ENCODE measurements around the gene CROCC2.

The CROCC2 gene

DNA sequence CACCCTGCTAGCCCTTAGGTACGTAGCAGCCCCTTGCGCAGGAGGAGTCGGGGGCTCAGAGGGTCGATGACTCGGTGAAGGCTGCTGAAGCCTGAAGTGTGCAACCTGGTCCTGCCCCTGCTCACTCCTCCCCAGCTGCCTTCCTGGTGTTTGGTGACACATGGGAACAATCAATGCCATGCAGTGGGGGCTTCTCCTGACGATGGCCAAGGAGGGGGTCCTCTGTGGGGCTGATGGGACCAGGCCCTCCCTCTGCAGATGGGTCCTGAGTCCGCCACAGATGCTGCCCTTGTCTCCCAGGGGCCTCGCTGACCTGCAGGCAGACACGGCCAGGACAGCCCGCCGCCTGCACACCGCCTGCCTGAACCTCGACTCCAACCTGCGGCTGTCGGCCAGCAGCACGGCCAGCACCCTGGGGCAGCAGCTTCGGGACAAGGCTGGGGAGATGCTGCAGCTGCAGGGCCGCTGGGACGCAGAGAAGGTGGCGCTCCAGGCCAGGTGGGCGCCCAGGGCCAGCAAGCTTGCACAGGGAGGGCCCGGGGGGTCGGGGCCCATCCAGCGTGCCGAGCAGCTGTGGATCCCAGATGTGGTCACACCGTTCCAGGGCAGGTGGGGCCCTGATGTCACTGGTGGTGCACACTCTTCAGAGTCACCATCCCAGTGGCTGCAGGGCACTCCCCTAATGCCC, 24.6 kb downstream of the CROCC2 start:
- Histone ChIP-seq H3K36me3 (ENCODE audit: control insufficient read depth in 4 of 4, insufficient read depth in 4 of 4, low read length in 3 of 4) (no peaks in the 10 kb centered on the region), H3K4me1 (ENCODE audit: control extremely low read depth in 1 of 4, control insufficient read depth in 4 of 4, insufficient read depth in 4 of 4, low read length in 3 of 4) (no peaks in the 10 kb centered on the region), H3K27ac (ENCODE audit: insufficient read depth in 1 of 2, low read depth in 1 of 2, low read length in 2 of 2, poor library complexity in 1 of 2, severe bottlenecking in 2 of 2) (no peak overlapping the region), H3K27me3 (replicated peaks in 2 of 5; ENCODE audit: control insufficient read depth in 4 of 5, insufficient read depth in 5 of 5, low read length in 4 of 5) (peaks cover 0 to 8% (median 0%) of the 10 kb centered on the region in 5 experiments), H3K9me3 (ENCODE audit: control extremely low read depth in 1 of 5, control insufficient read depth in 4 of 5, insufficient read depth in 2 of 5, low read depth in 1 of 5, low read length in 4 of 5) (no peaks in the 10 kb centered on the region), H3K4me3 (ENCODE audit: control insufficient read depth in 1 of 7, extremely low read depth in 1 of 7, insufficient read depth in 4 of 7, low read depth in 2 of 7, low read length in 6 of 7) (no peak overlapping the region)
- ChIA-PET POLR2A (interaction anchor here (1.0 kb wide), 1 partner anchor 25 kb away, joined by 3 read pairs; no protein-coding TSS in a partner anchor), CTCF (no interaction called here)
- 97% methylated on average over 25 of the region's 26 CpGs for WGBS (ENCODE audit: insufficient coverage)
- no peak for DNase-seq

DNA sequence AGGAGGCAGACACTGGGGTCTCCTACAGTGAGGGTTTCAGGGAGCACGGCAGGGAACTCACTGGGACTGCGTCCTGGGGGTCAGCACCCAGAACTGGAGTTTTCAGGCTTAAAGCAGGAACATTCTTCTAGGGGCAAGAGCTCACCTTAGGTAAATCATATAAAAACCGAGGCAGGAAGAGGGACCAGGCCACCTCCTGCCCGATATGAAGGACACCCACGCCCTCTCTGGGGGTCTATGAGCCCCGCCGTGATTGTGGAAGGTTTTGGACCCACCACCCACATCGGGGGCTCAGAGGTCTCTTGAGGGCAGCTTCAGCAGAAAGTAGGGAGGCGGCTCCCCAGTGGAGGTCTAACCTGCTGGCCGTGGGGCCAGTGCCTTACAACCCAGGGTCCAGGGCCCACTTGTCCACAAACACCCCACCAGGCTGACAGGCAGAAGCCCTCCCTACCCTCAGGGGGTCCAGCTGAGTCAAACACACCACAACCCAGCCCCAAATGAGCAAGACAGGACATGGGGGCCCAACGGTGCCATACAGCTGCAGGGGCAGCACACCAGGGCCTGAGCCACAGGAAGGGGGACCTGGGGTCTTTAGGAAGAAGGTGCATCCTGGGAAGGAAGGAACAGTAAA, 25.3 kb downstream of the CROCC2 start:
- POLR2A ChIA-PET = interaction anchor here (1.0 kb wide), 1 partner anchor 25 kb away, joined by 3 read pairs; no protein-coding TSS in a partner anchor
- H3K27me3 ChIP-seq (replicated peaks in 2 of 5; ENCODE audit: control insufficient read depth in 4 of 5, insufficient read depth in 5 of 5, low read length in 4 of 5) = peaks cover 0 to 6% (median 0%) of the 10 kb centered on the region in 5 experiments
- 94% methylated on average over 10 of the region's 11 CpGs for WGBS (ENCODE audit: insufficient coverage)

DNA sequence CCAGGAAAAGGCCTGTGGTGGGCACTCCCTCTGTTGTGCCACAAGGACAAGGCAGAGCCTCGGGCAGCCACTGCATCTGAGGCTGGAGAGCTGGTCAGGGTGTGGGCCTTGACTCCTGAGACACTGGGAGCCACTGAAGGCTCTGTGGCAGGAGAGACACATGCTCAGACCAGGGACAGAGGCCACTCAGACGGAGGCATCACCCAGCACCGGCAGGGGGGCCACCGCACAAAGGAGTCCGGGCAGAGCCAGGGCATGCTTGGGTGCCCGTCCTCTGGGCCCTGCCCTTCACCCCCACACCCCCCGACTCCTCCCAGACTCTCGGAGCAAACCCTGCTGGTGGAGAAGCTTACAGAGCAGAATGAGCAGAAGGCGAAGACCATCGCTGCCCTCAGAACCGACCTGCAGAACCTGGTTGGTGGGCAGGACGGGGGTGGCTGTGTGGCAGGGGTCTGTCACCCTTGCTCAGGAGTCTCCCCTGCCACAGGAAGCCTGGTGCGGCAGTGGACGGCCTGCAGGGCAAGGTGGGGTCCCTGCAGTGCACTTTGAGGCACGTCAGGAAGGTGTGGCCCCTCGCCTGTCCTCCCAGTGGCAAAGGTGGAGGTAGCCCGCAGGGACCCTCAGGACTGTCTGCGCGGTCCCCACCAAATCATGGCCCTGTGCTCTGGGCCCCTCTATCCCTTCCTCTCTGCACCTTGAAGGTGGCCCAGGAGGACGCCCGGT, 26.0 kb downstream of the CROCC2 start:
- Histone ChIP-seq H3K27ac (ENCODE audit: insufficient read depth in 1 of 2, low read depth in 1 of 2, low read length in 2 of 2, poor library complexity in 1 of 2, severe bottlenecking in 2 of 2) (no peak overlapping the region), H3K27me3 (replicated peaks in 2 of 5; ENCODE audit: control insufficient read depth in 4 of 5, insufficient read depth in 5 of 5, low read length in 4 of 5) (peaks cover 0 to 6% (median 0%) of the 10 kb centered on the region in 5 experiments), H3K36me3 (ENCODE audit: control insufficient read depth in 4 of 4, insufficient read depth in 4 of 4, low read length in 3 of 4) (no peaks in the 10 kb centered on the region), H3K4me3 (ENCODE audit: control insufficient read depth in 1 of 7, extremely low read depth in 1 of 7, insufficient read depth in 4 of 7, low read depth in 2 of 7, low read length in 6 of 7) (no peak overlapping the region), H3K4me1 (ENCODE audit: control extremely low read depth in 1 of 4, control insufficient read depth in 4 of 4, insufficient read depth in 4 of 4, low read length in 3 of 4) (no peaks in the 10 kb centered on the region), H3K9me3 (ENCODE audit: control extremely low read depth in 1 of 5, control insufficient read depth in 4 of 5, insufficient read depth in 2 of 5, low read depth in 1 of 5, low read length in 4 of 5) (peaks cover 0 to 5% (median under 1%) of the 10 kb centered on the region in 5 experiments)
- no peak for DNase-seq
- 94% methylated on average over 14 of the region's 21 CpGs for WGBS (ENCODE audit: insufficient coverage)
- POLR2A ChIA-PET = no interaction called here
- CTCF ChIA-PET = no interaction called here

More for the DNA sequence above, 25.3 kb downstream of the CROCC2 start:
- CTCF ChIA-PET = no interaction called here
- Histone ChIP-seq H3K27ac (ENCODE audit: insufficient read depth in 1 of 2, low read depth in 1 of 2, low read length in 2 of 2, poor library complexity in 1 of 2, severe bottlenecking in 2 of 2) (no peak overlapping the region), H3K4me3 (ENCODE audit: control insufficient read depth in 1 of 7, extremely low read depth in 1 of 7, insufficient read depth in 4 of 7, low read depth in 2 of 7, low read length in 6 of 7) (no peak overlapping the region), H3K4me1 (ENCODE audit: control extremely low read depth in 1 of 4, control insufficient read depth in 4 of 4, insufficient read depth in 4 of 4, low read length in 3 of 4) (no peaks in the 10 kb centered on the region), H3K9me3 (ENCODE audit: control extremely low read depth in 1 of 5, control insufficient read depth in 4 of 5, insufficient read depth in 2 of 5, low read depth in 1 of 5, low read length in 4 of 5) (peaks cover 0 to under 1% (median 0%) of the 10 kb centered on the region in 5 experiments), H3K36me3 (ENCODE audit: control insufficient read depth in 4 of 4, insufficient read depth in 4 of 4, low read length in 3 of 4) (no peaks in the 10 kb centered on the region)
- DNase-seq = no peak

DNA sequence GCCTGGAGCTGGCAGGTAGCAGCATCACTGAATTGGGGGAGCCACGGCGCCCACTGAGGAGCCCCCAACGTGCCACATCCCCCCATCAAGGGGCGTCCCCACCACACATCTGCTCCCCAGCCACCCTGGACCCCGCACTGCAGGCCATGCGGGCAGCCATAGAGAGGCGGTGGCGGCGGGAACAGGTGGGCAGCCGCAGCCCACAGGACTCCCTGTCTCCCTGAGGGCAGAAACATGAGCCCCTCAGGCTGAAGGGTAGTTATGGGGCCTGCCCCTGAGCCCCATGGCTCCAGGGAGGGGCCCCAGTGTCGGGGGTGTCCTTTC, 26.6 kb downstream of the CROCC2 start:
- ChIA-PET CTCF (no interaction called here), POLR2A (no interaction called here)
- Histone ChIP-seq H3K27ac (ENCODE audit: insufficient read depth in 1 of 2, low read depth in 1 of 2, low read length in 2 of 2, poor library complexity in 1 of 2, severe bottlenecking in 2 of 2) (no peak overlapping the region), H3K9me3 (ENCODE audit: control extremely low read depth in 1 of 5, control insufficient read depth in 4 of 5, insufficient read depth in 2 of 5, low read depth in 1 of 5, low read length in 4 of 5) (peaks cover 0 to 7% (median 2%) of the 10 kb centered on the region in 5 experiments), H3K27me3 (replicated peaks in 2 of 5; ENCODE audit: control insufficient read depth in 4 of 5, insufficient read depth in 5 of 5, low read length in 4 of 5) (peaks cover 0 to 6% (median 0%) of the 10 kb centered on the region in 5 experiments), H3K4me3 (ENCODE audit: control insufficient read depth in 1 of 7, extremely low read depth in 1 of 7, insufficient read depth in 4 of 7, low read depth in 2 of 7, low read length in 6 of 7) (no peak overlapping the region), H3K4me1 (ENCODE audit: control extremely low read depth in 1 of 4, control insufficient read depth in 4 of 4, insufficient read depth in 4 of 4, low read length in 3 of 4) (no peaks in the 10 kb centered on the region), H3K36me3 (ENCODE audit: control insufficient read depth in 4 of 4, insufficient read depth in 4 of 4, low read length in 3 of 4) (no peaks in the 10 kb centered on the region)
- DNase-seq = no peak
- WGBS (ENCODE audit: insufficient coverage) = 95% methylated on average over 7 of the region's 11 CpGs

DNA sequence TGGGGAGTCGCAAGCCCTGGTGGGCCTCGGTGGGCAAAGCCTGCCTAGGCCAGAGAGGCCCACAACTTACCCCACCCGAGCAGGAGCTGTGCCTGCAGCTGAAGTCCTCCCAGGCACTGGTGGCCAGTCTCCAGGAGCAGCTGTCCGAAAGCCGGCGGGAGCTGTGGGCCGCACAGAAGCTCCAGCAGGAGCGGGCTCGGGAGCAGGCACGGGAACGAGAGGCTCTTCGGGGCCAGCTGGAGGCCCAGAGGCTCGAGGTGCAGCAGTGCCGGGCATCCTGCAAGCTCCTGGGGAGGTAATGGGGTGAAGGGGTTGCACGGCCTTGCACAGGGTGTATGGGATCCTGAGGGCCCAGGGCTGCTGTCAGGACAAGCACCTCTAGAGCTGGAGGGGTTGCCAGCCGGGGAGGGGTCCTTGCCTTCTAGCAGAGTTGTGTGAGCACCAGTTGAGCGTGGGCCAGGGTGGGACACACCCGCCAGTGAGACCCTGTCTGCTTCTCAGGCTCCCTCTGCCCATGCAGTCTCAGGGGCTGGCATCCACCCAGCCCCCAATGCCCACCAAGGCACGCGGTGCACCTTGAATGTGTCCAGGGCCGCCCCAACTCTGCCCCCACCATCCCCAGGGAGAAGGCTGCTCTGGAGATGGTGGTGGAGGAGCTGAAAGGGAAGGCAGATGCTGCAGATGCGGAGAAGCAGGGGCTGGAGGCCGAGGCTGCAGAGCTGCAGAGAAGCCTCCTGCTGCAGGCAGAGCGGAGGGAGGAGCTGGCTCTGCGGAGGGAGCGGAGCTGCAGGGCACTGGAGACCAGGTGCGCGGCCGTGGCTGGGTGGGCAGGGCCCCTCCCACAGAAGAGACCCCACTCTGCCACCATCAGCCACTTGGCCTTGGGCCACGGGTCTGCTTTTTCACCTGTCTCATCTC, 27.2 kb downstream of the CROCC2 start:
- whole genome bisulfite sequencing (ENCODE audit: insufficient coverage) = 95% methylated on average over 23 of the region's 30 CpGs

DNA sequence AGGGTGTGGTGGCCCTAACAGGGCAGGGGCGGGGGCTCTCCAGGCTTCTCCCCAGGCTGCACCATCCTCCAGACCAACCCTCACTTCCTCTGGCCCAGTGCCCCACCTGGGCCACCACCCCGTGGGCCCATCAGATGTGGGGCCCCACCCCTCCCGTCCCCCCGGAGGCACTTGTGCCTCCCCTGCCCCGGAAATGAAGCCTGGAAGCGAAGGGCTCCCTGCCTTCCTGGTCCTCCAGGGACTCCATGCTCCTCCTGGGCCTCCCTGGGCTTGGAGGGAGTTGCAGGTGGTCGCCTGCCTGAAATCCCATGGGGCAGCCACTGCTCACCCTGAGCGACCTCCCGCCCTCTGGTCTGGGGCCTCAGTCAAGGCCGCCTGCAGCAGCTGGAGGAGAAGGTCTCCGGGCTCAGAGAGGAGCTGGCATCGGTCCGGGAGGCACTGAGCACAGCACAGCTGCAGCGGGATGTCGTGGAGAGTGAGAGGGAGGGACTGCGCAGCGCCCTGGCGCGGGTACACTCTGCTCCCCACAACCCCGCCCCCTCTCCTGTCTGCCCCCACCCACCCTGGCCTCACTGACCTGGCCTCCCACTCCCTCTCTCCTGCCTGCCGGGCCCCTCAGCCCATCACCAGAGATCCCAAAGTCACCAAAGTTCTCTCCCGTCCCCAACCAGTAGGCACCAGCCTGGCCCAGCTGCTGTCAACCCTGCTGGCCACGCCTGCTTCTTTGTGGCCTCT, 28.0 kb downstream of the CROCC2 start:
- H3K27ac ChIP-seq (ENCODE audit: insufficient read depth in 1 of 2, low read depth in 1 of 2, low read length in 2 of 2, poor library complexity in 1 of 2, severe bottlenecking in 2 of 2) = no peak overlapping the region
- H3K27me3 ChIP-seq (replicated peaks in 2 of 5; ENCODE audit: control insufficient read depth in 4 of 5, insufficient read depth in 5 of 5, low read length in 4 of 5) = peaks cover 0 to 6% (median 0%) of the 10 kb centered on the region in 5 experiments
- CTCF ChIA-PET = interaction anchor here (1.0 kb wide), 1 partner anchor 13 kb away, joined by 3 read pairs; no protein-coding TSS in a partner anchor
- no peaks in the 10 kb centered on the region for H3K4me1 ChIP-seq (ENCODE audit: control extremely low read depth in 1 of 4, control insufficient read depth in 4 of 4, insufficient read depth in 4 of 4, low read length in 3 of 4)
- 97% methylated on average over 14 of the region's 23 CpGs for WGBS (ENCODE audit: insufficient coverage)
- no peak overlapping the region for H3K4me3 ChIP-seq (ENCODE audit: control insufficient read depth in 1 of 7, extremely low read depth in 1 of 7, insufficient read depth in 4 of 7, low read depth in 2 of 7, low read length in 6 of 7)
- H3K36me3 ChIP-seq (ENCODE audit: control insufficient read depth in 4 of 4, insufficient read depth in 4 of 4, low read length in 3 of 4) = no peaks in the 10 kb centered on the region
- DNase-seq = no peak
- POLR2A ChIA-PET = no interaction called here
- peaks cover 0 to 9% (median 3%) of the 10 kb centered on the region in 5 experiments for H3K9me3 ChIP-seq (ENCODE audit: control extremely low read depth in 1 of 5, control insufficient read depth in 4 of 5, insufficient read depth in 2 of 5, low read depth in 1 of 5, low read length in 4 of 5)

More for the DNA sequence above, 27.2 kb downstream of the CROCC2 start:
- H3K27ac ChIP-seq (ENCODE audit: insufficient read depth in 1 of 2, low read depth in 1 of 2, low read length in 2 of 2, poor library complexity in 1 of 2, severe bottlenecking in 2 of 2) = no peak overlapping the region
- H3K4me1 ChIP-seq (ENCODE audit: control extremely low read depth in 1 of 4, control insufficient read depth in 4 of 4, insufficient read depth in 4 of 4, low read length in 3 of 4) = no peaks in the 10 kb centered on the region
- peaks cover 0 to 6% (median 0%) of the 10 kb centered on the region in 5 experiments for H3K27me3 ChIP-seq (replicated peaks in 2 of 5; ENCODE audit: control insufficient read depth in 4 of 5, insufficient read depth in 5 of 5, low read length in 4 of 5)
- H3K4me3 ChIP-seq (ENCODE audit: control insufficient read depth in 1 of 7, extremely low read depth in 1 of 7, insufficient read depth in 4 of 7, low read depth in 2 of 7, low read length in 6 of 7) = no peak overlapping the region
- H3K36me3 ChIP-seq (ENCODE audit: control insufficient read depth in 4 of 4, insufficient read depth in 4 of 4, low read length in 3 of 4) = no peaks in the 10 kb centered on the region
- CTCF ChIA-PET = interaction anchor here (1.0 kb wide), 1 partner anchor 13 kb away, joined by 3 read pairs; no protein-coding TSS in a partner anchor
- H3K9me3 ChIP-seq (ENCODE audit: control extremely low read depth in 1 of 5, control insufficient read depth in 4 of 5, insufficient read depth in 2 of 5, low read depth in 1 of 5, low read length in 4 of 5) = peaks cover 0 to 9% (median 2%) of the 10 kb centered on the region in 5 experiments
- POLR2A ChIA-PET = no interaction called here
- no peak for DNase-seq
